Activated T-cell treated with anti-CD3 and anti-CD28 coated beads for 24 hours (primary cell): Measurements from ENCODE around the gene TPRKB.
"Not testable (repeated sequence)": the region's sequence is repeated elsewhere in the genome, so short reads cannot be mapped to it uniquely, and the experiment has no call there.

Source experiments
- DNase-seq: peaks from one replicate; pipeline ENCODE4 v3.0.0-alpha.2; 2020; ENCODE audit warnings: low read depth

TPRKB gene

DNA sequence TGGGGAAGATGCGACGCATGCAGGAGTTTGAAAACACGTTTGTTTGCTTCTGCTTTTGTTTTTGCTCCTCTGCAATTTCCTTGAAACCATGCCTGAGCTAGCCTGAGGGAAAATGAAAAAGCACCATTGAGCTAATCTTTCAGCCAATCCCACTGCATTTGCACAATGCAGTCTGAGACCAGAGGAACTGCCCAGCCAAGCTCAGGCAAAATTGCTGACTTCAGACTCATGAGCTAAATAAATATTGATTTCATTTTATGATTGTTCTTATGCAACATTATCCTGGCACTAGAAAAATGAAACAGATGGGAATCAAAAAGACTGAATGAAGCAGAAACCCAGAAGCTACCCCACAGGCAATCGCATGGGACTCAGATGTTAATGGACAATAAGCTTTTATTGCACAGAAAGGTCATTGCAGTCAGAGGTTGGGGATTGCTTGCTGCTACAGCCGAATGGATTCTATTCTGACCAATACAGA is 37.0 kb downstream of the TPRKB start:
- DNase-seq: no peak

- no peak for DNase-seq
Measured at GRCh38 chr2:73699437-73699836, 37.7 kb downstream of the TPRKB start.

GRCh38 chr2:73698101-73698500 is 39.0 kb downstream of the TPRKB start:
- DNase-seq: no peak

DNA sequence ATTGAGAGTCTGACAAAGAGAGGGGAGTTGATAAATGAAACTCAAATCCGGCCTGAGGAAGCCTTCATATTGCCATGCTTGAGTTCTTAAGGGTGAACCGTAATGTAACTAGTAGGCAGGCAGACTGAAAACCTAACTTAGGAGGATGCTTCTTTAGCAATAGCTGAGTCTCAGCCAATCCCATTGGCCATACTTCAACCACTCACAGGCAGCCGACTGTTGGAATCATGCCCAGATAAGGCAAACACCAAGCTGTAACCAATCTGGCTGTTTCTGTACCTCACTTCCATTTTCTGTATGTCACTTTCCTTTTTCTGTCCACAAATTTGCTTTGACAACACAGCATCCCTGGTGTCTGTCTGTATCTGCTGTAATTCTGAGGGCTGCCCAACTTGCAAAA is 39.5 kb downstream of the TPRKB start:
- DNase-seq: no peak

DNA sequence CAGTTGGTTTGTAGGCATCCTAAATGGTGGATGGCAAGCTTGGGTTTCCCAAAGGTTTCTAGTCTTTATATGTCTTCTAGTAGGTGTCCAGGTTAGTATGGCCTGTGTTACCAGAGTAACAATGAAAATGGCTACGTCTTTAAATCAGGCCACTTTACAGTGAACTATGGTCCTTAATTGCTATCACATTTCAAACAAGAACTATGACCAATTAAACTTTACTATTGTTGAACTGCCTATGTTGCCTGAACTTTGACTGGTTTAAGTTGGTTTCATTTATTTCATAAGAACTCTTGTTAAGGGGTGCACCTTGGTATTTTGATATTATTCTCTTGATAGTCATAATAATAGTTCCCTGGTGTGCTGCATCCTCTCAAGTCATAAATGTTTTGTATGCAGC is 40.2 kb downstream of the TPRKB start:
- DNase-seq: not testable (repeated sequence)

DNA sequence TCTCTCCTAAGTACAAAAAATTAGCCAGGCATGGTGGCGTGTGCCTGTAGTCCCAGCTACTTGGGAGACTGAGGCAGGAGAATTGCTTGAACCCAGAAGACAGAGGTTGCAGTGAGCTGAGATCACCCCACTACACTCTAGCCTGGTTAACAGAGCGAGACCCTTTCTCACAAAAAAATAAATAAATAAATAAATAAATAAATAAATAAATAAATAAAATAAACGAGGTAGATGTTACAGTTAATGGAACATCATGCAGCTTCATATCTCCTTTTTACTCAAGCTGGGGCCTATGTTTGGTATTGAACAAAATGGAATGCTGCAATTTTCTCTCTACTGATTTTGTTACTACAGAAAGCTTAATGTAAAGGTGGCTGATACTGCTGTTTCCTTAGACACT is 40.6 kb downstream of the TPRKB start:
- DNase-seq: not testable (repeated sequence)

- not testable (repeated sequence) for DNase-seq
Measured at GRCh38 chr2:73690372-73691088, 46.6 kb downstream of the TPRKB start.

- DNase-seq: not testable (repeated sequence)
Measured at GRCh38 chr2:73688494-73688893, 48.7 kb downstream of the TPRKB start.

GRCh38 chr2:73685764-73686438 is 51.2 kb downstream of the TPRKB start:
- no peak for DNase-seq

GRCh38 chr2:73684905-73685304 is 52.2 kb downstream of the TPRKB start:
- DNase-seq: not testable (repeated sequence)

DNA sequence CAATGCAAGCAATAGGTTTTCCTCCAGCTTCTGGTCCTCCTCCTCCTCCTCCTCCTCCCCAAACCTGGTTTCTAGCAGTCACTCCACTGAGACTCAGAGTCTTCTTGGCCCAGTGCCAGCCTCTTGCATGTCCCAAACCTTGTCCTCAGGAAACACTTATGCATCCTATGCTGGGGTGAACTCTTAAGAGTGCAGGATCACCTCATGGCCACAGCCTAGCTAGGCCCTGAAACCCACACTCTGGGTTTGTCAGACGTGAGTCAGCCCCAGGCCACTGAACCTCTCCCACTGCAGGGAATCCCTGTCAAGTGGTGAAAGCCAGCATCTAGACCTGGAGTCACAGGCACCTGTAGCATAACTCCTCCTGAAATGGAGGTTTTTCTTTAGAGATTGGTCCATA is 52.8 kb downstream of the TPRKB start:
- not testable (repeated sequence) for DNase-seq

DNA sequence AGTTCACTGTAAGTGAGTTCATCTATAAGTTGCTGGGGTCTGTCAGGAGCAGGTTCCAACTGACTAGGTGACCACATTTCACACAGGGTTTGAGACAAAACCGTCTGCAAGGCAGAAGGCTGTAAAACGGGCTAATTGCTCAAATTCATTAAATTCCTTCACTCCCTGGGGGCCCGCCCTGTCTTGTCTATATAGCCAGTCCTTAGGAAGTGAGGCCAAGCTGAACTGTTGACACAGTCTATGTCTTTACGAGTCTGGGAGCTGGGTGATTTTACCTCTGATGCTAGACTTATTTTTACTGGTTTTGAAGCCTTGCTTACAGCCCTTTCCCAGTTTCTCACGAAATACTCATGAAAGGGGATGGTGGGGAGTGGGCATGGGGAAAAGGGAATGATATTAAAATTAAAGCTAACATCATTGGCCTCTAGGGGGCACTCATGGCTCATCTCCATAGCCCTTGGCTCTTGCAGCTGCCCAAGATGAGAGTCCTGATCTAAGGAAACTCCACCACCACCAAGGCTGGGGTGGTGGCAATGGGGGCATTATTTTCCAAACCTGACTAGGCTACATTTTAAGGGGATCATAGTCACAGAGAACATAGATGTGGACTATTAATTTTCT is 57.1 kb downstream of the TPRKB start:
- DNase-seq: not testable (repeated sequence)
